Activated T-cell treated with anti-CD3 and anti-CD28 coated beads, Interleukin-2, amount 50 U/mL, for 24 hours (primary cell): ENCODE results near the gene HIVEP3.

Source experiments
- DNase-seq: peaks from one replicate; pipeline ENCODE4 v3.0.0-alpha.2; 2020
- H3K27ac Mint-ChIP-seq: 2 replicates; pipeline ENCODE4 v1.8.0; 2020; ENCODE audit warnings: mild to moderate bottlenecking, mixed read lengths
- H3K27me3 Mint-ChIP-seq: 2 replicates; pipeline ENCODE4 v1.8.0; 2020; ENCODE audit warnings: mixed read lengths
- H3K36me3 Mint-ChIP-seq: 2 replicates; pipeline ENCODE4 v1.8.0; 2020; ENCODE audit warnings: low read depth, mixed read lengths
- H3K4me1 Mint-ChIP-seq: 2 replicates; pipeline ENCODE4 v1.8.0; 2020; ENCODE audit warnings: low read depth, mixed read lengths
- H3K4me3 Mint-ChIP-seq: 2 replicates; pipeline ENCODE4 v1.8.0; 2020; ENCODE audit warnings: mild to moderate bottlenecking, moderate library complexity, mixed read lengths
- H3K9me3 Mint-ChIP-seq: 2 replicates; pipeline ENCODE4 v1.8.0; 2020; ENCODE audit warnings: mixed read lengths

HIVEP3 gene

DNA sequence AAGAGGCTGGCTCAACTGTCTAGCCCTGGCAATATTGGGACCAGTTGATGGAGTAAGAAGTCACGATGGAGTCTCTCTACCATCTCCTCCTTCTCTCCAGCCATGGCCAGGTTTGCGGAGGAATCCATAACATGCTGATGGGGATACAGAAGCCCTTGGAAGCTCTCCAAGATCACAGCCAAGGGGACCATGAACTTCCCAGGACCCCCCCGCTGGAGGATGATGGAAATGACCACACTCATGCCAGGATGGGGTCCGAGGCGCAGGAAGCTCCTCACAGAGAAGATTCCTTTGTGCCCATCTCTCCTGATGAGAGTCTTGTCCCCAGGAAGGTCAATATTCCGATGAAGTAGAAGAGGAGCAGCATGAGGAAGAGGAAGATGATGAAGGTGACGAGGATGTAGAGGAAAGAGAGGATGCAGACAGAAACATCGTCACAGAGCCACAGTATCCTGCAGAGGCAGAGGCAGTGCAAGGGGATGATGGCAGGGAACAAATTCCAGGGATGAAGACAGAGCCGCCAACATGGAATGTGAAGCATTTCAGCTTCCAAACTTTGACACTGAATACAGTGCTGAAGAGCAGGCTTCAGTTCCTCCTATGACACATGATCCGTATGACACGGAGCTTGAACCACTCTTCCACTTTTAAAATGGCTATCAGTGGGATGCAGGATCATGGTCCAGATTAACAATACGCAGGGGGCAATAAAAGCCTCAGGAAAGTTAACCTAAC is 376.4 kb downstream of the HIVEP3 start:
- Mint-ChIP-seq H3K4me3 (no peak overlapping the region), H3K27me3 (no peaks in the 10 kb centered on the region), H3K36me3 (peaks cover 88% of the 10 kb centered on the region), H3K27ac (no peak overlapping the region), H3K4me1 (peaks cover 7% of the 10 kb centered on the region), H3K9me3 (no peaks in the 10 kb centered on the region)
- peak; percentile 25 for DNase-seq

DNA sequence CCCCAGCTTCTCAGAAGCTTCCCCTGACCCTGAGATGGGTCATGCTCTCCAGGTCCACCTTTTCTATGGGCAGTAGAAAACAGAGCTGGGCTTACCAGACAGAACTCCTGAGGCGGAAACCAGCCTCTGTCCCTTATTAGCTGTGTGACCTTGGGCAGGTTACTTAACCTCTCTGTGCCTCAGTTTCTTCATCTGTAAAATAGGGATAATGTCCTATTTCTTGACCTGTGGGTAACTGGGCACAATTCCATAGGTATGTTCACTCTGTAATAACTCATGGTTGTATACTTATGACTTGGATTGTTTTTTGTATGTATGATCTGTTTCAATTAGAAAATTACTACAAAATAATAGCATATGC is 377.1 kb downstream of the HIVEP3 start:
- H3K4me3 Mint-ChIP-seq = no peak overlapping the region
- H3K27ac Mint-ChIP-seq = peak overlapping the region; percentile 76
- H3K36me3 Mint-ChIP-seq = peaks cover 88% of the 10 kb centered on the region
- no peak for DNase-seq
- H3K4me1 Mint-ChIP-seq = peaks cover 7% of the 10 kb centered on the region
- no peaks in the 10 kb centered on the region for H3K9me3 Mint-ChIP-seq
- H3K27me3 Mint-ChIP-seq = no peaks in the 10 kb centered on the region

DNA sequence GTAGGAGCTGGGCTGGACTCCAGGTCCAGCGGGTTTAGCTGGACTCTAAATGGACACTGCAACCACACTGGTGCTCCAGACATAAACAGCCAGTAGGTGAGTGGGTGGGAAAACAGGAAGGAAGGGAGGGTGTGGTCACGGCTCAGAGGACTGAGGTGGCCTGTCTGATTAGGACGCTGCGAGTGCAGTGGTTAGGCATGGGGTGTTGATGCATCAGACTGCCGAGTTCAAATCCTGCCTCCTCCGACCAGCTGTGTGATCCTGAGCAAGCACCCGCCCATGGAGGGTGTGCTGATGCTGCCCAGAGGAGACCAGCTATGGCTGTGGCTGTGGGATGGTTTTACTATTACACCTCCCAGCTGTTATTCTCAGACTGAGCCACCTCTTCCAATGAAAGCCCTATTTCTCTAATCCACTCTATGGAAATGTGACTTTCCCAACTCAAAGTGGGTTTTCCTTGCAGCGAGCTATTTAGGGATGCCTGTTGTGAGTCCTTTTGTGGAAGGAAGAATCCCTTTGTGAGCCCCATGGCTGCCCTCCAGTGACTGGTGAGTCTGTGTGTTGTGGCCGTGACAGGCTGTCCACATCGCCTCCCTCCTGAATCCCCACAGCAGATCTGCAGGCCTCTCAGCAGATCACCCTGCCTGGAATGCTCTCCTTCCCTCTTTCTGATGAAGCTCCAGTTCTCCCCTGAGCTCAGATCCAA is 377.7 kb downstream of the HIVEP3 start:
- DNase-seq = peak; percentile 31
- peaks cover 88% of the 10 kb centered on the region for H3K36me3 Mint-ChIP-seq

DNA sequence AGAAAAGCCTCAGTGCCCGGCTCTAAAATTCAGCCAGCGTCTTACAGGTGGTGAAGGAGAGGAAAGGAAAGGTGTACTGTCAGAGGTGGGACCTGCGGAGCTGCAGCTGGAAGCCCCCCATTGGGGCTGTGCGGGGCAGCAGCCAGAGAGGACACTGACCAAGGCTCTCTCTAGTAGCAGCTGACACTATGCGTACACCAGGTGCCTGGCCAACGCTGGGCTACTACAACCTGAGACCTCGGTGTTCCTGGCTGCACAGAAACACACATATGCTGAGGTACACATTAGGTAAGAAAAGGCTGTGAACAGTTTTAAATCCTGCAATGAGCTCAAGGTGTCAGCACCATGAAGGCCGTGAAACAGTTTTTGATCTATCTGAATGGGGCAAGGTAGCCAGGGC is 378.7 kb downstream of the HIVEP3 start:
- Mint-ChIP-seq H3K9me3 (no peaks in the 10 kb centered on the region), H3K4me3 (no peak overlapping the region), H3K27ac (no peak overlapping the region), H3K27me3 (no peaks in the 10 kb centered on the region), H3K36me3 (peaks cover 93% of the 10 kb centered on the region), H3K4me1 (peaks cover 7% of the 10 kb centered on the region)
- peak; percentile 25 for DNase-seq

More for the DNA sequence above, 377.7 kb downstream of the HIVEP3 start:
- Mint-ChIP-seq H3K27me3 (no peaks in the 10 kb centered on the region), H3K4me1 (peaks cover 7% of the 10 kb centered on the region), H3K9me3 (no peaks in the 10 kb centered on the region), H3K27ac (peak overlapping the region; percentile 76), H3K4me3 (no peak overlapping the region)

DNA sequence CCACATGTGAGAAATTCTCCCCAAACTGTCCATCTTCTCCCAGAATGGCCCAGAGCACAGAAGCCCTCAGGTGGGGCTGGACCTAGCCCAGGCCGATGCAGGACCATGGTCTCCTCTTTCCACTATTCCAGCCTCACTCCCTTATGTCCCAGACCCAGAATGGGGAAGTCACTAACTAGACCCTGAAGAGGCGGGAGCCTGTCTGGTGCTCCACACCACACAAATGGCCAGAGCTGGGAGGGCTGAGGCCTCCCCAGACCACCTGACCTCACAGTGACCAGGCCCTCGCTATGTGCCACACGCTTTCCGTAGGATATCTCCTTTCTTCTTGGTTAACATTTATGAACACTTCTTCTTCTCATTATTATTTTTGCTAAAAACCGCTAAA is 379.3 kb downstream of the HIVEP3 start:
- H3K27me3 Mint-ChIP-seq = no peaks in the 10 kb centered on the region
- H3K4me3 Mint-ChIP-seq = no peak overlapping the region
- peaks cover 99% of the 10 kb centered on the region for H3K36me3 Mint-ChIP-seq
- H3K9me3 Mint-ChIP-seq = no peaks in the 10 kb centered on the region
- H3K27ac Mint-ChIP-seq = peak overlapping the region; percentile 15
- peaks cover 7% of the 10 kb centered on the region for H3K4me1 Mint-ChIP-seq
- DNase-seq = peak; percentile 18

DNA sequence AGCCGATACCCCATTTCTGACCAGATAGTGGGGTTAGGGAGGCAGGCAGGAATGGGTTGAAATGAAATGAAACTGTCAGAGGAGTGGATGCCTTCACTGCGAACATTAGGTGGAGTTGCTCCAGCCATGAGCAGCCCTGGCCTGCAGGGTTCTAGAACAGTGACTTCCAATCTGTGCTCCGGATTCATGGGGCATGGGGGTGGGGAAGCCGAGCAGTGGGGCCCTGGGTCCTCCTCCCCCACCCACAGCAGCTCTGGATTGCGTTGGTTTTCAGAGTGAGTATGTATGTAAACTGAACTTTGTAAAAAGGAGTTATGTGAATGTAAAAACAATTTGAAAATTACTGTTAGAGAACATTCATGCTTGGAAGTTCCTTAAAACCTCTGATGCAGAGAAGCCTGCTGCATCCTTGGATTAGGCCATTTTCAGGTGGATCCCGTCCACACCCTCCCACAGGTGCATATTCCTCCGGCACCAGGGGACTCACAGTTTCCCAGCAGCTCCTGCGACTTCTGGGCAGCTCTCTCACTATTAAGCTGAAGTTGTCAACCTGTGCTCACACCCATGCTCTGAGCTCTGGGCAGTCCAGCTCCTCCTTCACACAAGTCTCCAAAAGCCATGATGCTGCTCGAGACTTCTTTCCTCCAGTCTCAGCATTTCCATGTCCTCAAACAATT is 379.8 kb downstream of the HIVEP3 start:
- no peak overlapping the region for H3K4me3 Mint-ChIP-seq
- peaks cover 6% of the 10 kb centered on the region for H3K4me1 Mint-ChIP-seq
- peak; percentile 27 for DNase-seq
- no peaks in the 10 kb centered on the region for H3K9me3 Mint-ChIP-seq
- H3K36me3 Mint-ChIP-seq = peaks cover 99% of the 10 kb centered on the region
- no peaks in the 10 kb centered on the region for H3K27me3 Mint-ChIP-seq
- H3K27ac Mint-ChIP-seq = peak overlapping the region; percentile 24

DNA sequence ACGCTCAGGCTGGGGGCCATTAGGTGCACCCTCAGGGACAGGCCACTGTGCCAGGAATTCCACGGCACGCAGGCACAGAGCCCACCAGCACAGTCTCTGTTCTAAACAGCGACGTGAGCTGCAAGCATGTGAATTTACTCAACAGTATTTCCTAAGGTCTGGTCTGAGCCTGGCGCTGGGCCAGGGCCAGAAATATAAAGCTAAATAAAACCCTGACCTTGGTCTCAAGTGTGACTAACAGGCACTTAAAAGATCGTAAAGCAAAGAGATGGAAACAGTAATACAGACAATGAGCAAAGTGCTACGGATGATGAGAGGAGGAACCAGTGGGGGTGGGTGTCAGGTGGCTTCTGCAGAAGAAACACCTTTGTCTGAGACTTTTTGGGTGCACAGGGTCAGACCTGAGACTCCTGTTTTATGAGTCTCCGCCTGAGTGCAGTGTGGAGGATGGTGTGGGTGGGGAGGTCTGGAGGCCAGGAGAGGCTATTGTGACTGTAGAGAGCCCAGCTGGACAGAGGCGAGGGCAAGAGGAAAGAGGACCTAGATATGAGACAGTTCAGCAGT is 380.9 kb downstream of the HIVEP3 start:
- peaks cover 99% of the 10 kb centered on the region for H3K36me3 Mint-ChIP-seq

DNA sequence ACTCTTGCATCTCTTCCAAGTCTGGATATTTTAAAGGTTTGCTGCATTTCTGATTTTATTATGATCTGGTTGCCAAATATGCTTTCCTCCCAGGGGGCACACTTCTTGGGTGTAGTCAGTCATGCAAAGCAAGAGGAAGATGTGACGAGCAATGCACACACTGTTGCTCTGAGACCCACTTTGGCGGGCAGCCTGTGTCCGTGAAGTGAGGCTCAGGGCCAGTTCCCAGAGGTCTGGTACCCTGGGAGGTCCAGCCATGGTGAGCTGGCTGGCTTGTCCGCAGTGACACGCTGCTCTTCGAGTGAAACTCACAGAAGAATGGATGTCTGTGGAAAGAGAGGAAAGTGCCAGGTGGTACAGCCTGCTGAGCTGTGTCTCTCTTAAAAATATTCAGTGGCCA is 381.5 kb downstream of the HIVEP3 start:
- Mint-ChIP-seq H3K9me3 (no peaks in the 10 kb centered on the region), H3K4me3 (no peak overlapping the region), H3K36me3 (peaks cover 99% of the 10 kb centered on the region), H3K27ac (no peak overlapping the region), H3K4me1 (peaks cover 5% of the 10 kb centered on the region), H3K27me3 (no peaks in the 10 kb centered on the region)
- no peak for DNase-seq

More for the DNA sequence above, 380.9 kb downstream of the HIVEP3 start:
- Mint-ChIP-seq H3K4me1 (peaks cover 8% of the 10 kb centered on the region), H3K27me3 (no peaks in the 10 kb centered on the region), H3K9me3 (no peaks in the 10 kb centered on the region), H3K4me3 (no peak overlapping the region), H3K27ac (peak overlapping the region; percentile 53)
- DNase-seq = peak; percentile 27

DNA sequence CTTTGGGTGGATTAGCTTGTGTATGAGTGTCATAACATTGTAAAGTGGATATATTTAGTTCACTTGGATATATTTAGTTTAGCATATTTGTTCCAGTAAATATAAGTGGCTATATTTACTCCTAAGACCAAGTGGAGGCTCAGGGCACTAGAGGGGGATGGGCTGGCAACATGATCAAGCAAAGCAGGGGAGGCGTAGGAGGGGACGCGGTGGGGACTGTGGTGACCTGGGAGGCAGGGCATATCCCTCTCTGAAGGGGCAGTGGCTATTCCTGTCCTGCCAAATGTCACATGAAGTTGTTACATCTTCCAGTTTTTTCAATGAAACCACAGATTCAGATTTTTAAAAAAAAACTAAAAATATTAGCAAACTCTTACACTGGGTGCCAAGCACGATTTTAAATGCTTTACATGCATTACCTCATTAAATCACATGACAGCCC is 382.3 kb downstream of the HIVEP3 start:
- peaks cover 4% of the 10 kb centered on the region for H3K4me1 Mint-ChIP-seq

DNA sequence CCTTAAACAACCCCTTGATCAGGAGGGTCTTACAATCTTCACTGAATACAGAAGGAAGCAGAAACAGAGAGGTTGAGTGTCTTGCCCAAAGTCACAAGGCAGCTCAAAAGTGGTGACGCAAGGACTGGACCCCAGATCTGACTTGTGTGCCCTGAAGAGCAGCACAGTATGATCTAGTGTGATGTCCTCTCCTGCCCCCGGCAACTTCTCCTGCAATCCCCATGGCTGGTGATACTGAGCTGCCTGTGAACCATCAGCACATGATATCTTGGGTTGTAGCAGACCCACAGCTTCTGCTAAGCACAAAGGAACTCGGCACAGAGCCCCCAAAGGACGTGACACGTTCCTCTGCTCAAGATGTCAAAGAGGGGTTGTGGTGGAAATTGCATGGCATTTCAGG is 383.0 kb downstream of the HIVEP3 start:
- H3K36me3 Mint-ChIP-seq = peaks cover 84% of the 10 kb centered on the region
- H3K27ac Mint-ChIP-seq = no peak overlapping the region
- peaks cover 2% of the 10 kb centered on the region for H3K4me1 Mint-ChIP-seq
- H3K27me3 Mint-ChIP-seq = no peaks in the 10 kb centered on the region
- H3K9me3 Mint-ChIP-seq = no peaks in the 10 kb centered on the region
- H3K4me3 Mint-ChIP-seq = no peak overlapping the region
- DNase-seq = no peak

More for the DNA sequence above, 382.3 kb downstream of the HIVEP3 start:
- Mint-ChIP-seq H3K4me3 (no peak overlapping the region), H3K27ac (no peak overlapping the region), H3K27me3 (no peaks in the 10 kb centered on the region), H3K36me3 (peaks cover 90% of the 10 kb centered on the region), H3K9me3 (no peaks in the 10 kb centered on the region)
- DNase-seq = peak; percentile 19

DNA sequence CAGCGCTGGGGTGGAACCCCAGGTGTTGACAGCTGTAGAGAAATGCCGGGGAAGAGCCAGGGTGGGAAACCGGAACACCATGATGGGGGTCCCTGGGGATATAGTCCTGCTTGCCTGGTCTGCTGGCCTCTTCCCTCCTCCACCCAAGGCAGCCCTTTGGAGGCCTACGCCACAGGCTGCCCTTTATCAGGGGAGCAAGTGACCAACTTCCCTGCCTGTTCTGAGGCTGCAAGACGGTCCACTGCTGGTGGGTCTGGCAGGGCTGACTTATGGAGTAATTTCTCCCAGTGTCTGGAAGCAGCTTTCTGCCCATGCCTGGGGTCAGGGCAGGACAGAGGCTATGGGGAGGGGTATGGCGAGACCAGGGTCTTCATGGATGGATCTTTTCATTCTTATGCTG is 383.4 kb downstream of the HIVEP3 start:
- peaks cover 84% of the 10 kb centered on the region for H3K36me3 Mint-ChIP-seq
- H3K27ac Mint-ChIP-seq = no peak overlapping the region
- H3K4me1 Mint-ChIP-seq = peaks cover 2% of the 10 kb centered on the region
- no peak overlapping the region for H3K4me3 Mint-ChIP-seq
- DNase-seq = peak; percentile 27
- H3K27me3 Mint-ChIP-seq = no peaks in the 10 kb centered on the region
- no peaks in the 10 kb centered on the region for H3K9me3 Mint-ChIP-seq

DNA sequence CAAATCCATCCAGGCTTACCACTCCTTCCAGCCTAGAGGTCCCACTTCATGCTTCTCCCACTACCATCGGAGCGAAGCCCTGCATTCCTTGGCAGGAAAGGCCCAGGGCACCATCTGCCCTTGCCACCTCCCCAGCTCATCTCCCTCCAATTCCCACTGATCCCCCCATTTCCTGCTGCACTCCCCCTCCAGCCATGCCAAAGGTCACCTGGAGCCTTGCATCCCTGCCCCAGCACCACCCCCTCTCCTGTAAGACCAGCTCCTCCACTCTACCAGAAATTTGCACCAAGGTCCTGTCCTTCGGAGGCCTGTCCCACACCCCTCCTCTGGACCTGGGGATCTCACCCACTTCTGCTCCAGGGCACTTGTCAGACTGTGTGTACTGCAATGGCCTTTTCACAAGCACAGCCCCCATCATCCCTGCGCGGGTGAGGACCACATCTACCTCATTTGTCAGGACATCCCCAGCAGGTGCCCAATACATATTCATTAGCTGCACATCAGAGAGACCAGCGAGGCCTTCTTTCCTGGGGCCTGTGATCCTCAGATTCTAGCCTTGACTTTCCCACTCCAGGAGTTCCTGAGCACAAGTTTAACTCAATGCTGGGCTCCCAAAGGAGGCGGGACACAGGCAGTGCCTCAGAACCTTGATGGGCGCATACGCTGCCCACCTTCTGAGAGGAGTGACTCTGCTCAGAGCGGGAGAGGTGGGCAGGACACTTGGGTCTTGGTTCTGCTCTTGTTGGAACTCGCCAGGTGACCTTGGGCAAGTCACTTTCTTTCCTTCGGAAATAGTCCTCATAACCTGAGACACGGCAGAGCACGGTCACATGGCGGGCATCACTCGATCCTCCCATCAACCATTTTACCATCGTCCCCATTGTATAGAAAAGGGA is 384.3 kb downstream of the HIVEP3 start:
- H3K27me3 Mint-ChIP-seq = no peaks in the 10 kb centered on the region

DNA sequence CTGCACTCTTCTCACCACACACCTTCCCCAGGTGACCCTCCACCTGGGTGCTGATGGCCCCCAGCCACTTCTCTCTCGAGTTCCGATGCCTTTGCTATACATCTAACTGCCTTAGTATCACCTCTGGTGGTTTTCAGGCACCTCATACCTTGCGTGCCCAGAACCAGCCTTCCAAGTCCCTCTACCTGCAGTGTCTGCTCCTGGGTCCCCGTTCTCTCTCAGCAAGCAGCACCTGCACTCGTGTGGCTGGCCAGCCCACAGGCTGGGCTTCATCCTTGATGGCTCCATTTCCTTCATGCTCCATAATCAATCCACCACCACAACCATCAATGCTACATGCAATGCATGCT is 385.0 kb downstream of the HIVEP3 start:
- Mint-ChIP-seq H3K9me3 (no peaks in the 10 kb centered on the region), H3K27me3 (no peaks in the 10 kb centered on the region), H3K36me3 (peaks cover 73% of the 10 kb centered on the region), H3K4me1 (peaks cover 2% of the 10 kb centered on the region), H3K4me3 (no peak overlapping the region), H3K27ac (peak overlapping the region; percentile 36)
- DNase-seq = peak; percentile 27

More for the DNA sequence above, 384.3 kb downstream of the HIVEP3 start:
- Mint-ChIP-seq H3K27ac (peak overlapping the region; percentile 62), H3K4me1 (peaks cover 2% of the 10 kb centered on the region), H3K9me3 (no peaks in the 10 kb centered on the region), H3K4me3 (no peak overlapping the region), H3K36me3 (peaks cover 80% of the 10 kb centered on the region)
- DNase-seq = peak; percentile 27
